DOHH2 (cell line): ENCODE measurements around the gene SEMA4D.

Experiments used
- H3F3A ChIP-seq: fragments of 200-600 bp; sonication (generic), shearing (Covaris generic); 2 replicates; pipeline ENCODE4 v1.6.0; 2016; ENCODE audit warnings: antibody characterized with exemption, mild to moderate bottlenecking; ENCODE audit not compliant: control insufficient read depth, insufficient read depth
- H3K27ac ChIP-seq: fragments of 200-600 bp; sonication (generic); 2 replicates; pipeline ENCODE4 v1.5.1; 2014; ENCODE audit warnings: low read depth, mild to moderate bottlenecking, low read length, moderate library complexity
- H3K27me3 ChIP-seq: fragments of 200-600 bp; sonication (generic); 2 replicates; pipeline ENCODE4 v1.6.1; 2014; ENCODE audit warnings: mild to moderate bottlenecking, low read length, mixed read lengths; ENCODE audit not compliant: control insufficient read depth
- H3K36me3 ChIP-seq: fragments of 200-600 bp; sonication (generic); 2 replicates; pipeline ENCODE4 v1.6.1; 2014; ENCODE audit warnings: mild to moderate bottlenecking, low read length, moderate library complexity, mixed read lengths; ENCODE audit not compliant: control insufficient read depth
- H3K4me1 ChIP-seq: fragments of 200-600 bp; sonication (generic); 2 replicates; pipeline ENCODE4 v1.6.1; 2014; ENCODE audit warnings: mild to moderate bottlenecking, low read length, mixed read lengths; ENCODE audit not compliant: control insufficient read depth
- H3K4me2 ChIP-seq: fragments of 200-600 bp; sonication (generic); 2 replicates; pipeline ENCODE4 v1.6.0; 2014; ENCODE audit warnings: mild to moderate bottlenecking, low read length, moderate library complexity
- H3K4me3 ChIP-seq: fragments of 200-600 bp; sonication (generic); 2 replicates; pipeline ENCODE4 v1.5.1; 2014; ENCODE audit warnings: mild to moderate bottlenecking, low read length, mixed read lengths
- H3K79me2 ChIP-seq: fragments of 200-600 bp; sonication (generic); 2 replicates; pipeline ENCODE4 v1.6.1; 2014; ENCODE audit warnings: mild to moderate bottlenecking, low read length, mixed read lengths; ENCODE audit not compliant: control insufficient read depth
- H3K9me2 ChIP-seq: fragments of 200-600 bp; sonication (generic); replicated peaks from 2 replicates; pipeline ENCODE4 v1.6.1; 2014; ENCODE audit warnings: mild to moderate bottlenecking, low read length, mixed read lengths; ENCODE audit not compliant: control insufficient read depth
- H3K9me3 ChIP-seq: fragments of 200-600 bp; sonication (generic); 2 replicates; pipeline ENCODE4 v1.6.1; 2014; ENCODE audit warnings: antibody characterized with exemption, low read length, mixed read lengths; ENCODE audit not compliant: control insufficient read depth, insufficient read depth
- H4K20me1 ChIP-seq: fragments of 200-600 bp; sonication (generic); 2 replicates; pipeline ENCODE4 v1.6.0; 2014; ENCODE audit warnings: low read depth, mild to moderate bottlenecking, antibody characterized with exemption, low read length, moderate library complexity; ENCODE audit not compliant: control insufficient read depth, insufficient read depth
- EZH2phosphoT487 ChIP-seq: fragments of 200-600 bp; sonication (generic); IDR thresholded peaks from 2 replicates; pipeline ENCODE4 v1.6.1; 2017; ENCODE audit warnings: borderline replicate concordance, mild to moderate bottlenecking, antibody characterized with exemption, low read length, moderate library complexity, mixed read lengths
- TF ChIP-seq, protein P1 (sequence below): fragments of 200-600 bp; sonication (generic); IDR thresholded peaks from one replicate; pipeline ENCODE4 v1.5.1; 2014; ENCODE audit warnings: antibody characterized with exemption, mild to moderate bottlenecking, low read depth, low read length; ENCODE audit not compliant: poor library complexity, severe bottlenecking

The SEMA4D gene

DNA sequence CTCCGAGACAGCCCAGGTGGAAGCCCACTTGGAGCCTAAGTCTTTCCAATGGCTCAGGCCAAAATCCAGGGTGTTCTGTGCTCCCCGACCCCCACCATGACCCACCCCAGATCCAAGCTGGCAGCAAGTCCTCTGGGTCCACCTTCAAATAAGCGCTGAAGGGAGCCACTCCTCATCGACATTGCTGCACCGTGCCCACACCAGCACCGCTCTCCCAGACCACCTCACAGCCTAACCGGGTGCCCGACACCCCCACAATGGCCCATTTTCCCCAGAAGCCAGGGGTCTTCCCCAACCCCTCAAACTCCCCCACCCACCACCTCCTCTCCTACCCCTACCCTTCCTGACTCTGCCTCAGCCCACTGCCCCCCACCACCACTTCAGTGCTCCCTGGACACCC is 50.5 kb downstream of the SEMA4D start:
- Histone ChIP-seq H3K27me3 (no peaks in the 10 kb centered on the region), H3K79me2 (no peaks in the 10 kb centered on the region), H3K4me3 (no peak overlapping the region), H3K36me3 (no peaks in the 10 kb centered on the region), H4K20me1 (peaks cover 7% of the 10 kb centered on the region; the same call in 1 of the 2 replicates), H3K27ac (no peak overlapping the region), H3K4me1 (peaks cover 44% of the 10 kb centered on the region), H3F3A (no peaks in the 10 kb centered on the region; the same call in 1 of the 2 replicates), H3K9me3 (no peaks in the 10 kb centered on the region), H3K4me2 (peak overlapping the region; percentile 56), H3K9me2 (no peaks in the 10 kb centered on the region)
- TF ChIP-seq, protein P1, sequence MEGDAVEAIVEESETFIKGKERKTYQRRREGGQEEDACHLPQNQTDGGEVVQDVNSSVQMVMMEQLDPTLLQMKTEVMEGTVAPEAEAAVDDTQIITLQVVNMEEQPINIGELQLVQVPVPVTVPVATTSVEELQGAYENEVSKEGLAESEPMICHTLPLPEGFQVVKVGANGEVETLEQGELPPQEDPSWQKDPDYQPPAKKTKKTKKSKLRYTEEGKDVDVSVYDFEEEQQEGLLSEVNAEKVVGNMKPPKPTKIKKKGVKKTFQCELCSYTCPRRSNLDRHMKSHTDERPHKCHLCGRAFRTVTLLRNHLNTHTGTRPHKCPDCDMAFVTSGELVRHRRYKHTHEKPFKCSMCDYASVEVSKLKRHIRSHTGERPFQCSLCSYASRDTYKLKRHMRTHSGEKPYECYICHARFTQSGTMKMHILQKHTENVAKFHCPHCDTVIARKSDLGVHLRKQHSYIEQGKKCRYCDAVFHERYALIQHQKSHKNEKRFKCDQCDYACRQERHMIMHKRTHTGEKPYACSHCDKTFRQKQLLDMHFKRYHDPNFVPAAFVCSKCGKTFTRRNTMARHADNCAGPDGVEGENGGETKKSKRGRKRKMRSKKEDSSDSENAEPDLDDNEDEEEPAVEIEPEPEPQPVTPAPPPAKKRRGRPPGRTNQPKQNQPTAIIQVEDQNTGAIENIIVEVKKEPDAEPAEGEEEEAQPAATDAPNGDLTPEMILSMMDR, result no peak

DNA sequence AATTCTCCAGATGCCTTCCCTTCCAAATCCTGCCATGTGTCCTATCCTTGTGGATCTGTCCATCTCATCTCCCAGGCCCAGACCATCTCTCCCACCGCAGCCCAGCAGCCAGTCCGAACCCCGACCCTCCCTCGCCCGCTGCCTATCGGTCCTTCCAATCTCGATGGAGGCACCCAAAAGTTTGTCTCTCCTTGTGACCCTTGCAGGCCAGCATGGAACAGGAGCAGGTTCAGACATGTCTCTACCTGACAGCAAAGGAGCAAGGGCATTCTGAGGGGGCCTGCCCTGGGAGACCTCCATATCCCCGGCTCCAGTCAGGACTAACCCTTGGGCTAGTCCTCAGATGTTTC is 51.0 kb downstream of the SEMA4D start:
- Histone ChIP-seq H3K79me2 (no peaks in the 10 kb centered on the region), H3K9me3 (no peaks in the 10 kb centered on the region), H3F3A (no peaks in the 10 kb centered on the region; the same call in 1 of the 2 replicates), H3K4me2 (no peak overlapping the region), H3K27me3 (no peaks in the 10 kb centered on the region), H3K27ac (no peak overlapping the region), H3K9me2 (no peaks in the 10 kb centered on the region), H3K36me3 (no peaks in the 10 kb centered on the region), H4K20me1 (peaks cover 11% of the 10 kb centered on the region), H3K4me1 (peaks cover 49% of the 10 kb centered on the region), H3K4me3 (no peak overlapping the region)
- TF ChIP-seq EZH2phosphoT487, result no peak
- TF ChIP-seq, protein P1, result no peak

DNA sequence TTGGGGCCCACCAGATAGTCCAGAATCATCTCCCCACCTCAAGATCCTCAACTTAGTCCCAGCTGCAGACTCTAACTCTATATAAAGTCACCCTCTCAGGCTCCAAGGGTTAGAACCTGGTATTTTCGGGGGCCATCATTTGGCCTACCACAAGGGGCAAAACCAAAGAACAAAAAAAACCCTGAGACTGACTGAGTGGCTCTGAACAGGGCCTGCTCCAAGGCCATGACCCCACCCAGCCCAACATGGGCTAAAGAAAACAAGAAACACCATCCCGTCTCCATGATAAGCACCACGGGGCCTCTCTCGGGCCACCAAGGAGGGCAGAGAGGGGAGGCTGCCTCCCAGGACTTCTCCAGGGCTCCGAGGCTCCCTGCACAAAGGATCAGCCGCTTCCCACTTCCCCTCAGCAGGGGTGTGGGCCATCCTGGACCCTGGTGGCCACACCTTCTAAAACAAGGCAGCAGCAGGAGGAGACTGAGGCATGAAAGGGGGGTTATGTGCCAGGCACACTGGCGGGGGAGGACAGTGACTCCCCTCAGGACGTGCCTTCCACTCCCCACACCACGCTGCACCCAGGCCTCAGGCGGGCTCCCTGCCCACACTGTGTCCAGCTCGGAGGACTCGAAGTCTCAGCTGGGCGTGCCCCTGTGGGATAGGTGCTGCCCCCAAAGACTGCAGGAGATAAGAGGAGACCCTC is 51.5 kb downstream of the SEMA4D start:
- Histone ChIP-seq H3K27ac (no peak overlapping the region), H3K9me3 (no peaks in the 10 kb centered on the region), H4K20me1 (peaks cover 16% of the 10 kb centered on the region), H3K27me3 (no peaks in the 10 kb centered on the region), H3K4me2 (no peak overlapping the region), H3K4me1 (peaks cover 53% of the 10 kb centered on the region), H3K79me2 (no peaks in the 10 kb centered on the region), H3K9me2 (no peaks in the 10 kb centered on the region), H3K4me3 (no peak overlapping the region), H3F3A (no peaks in the 10 kb centered on the region; the same call in 1 of the 2 replicates), H3K36me3 (no peaks in the 10 kb centered on the region)
- TF ChIP-seq, protein P1, result no peak
- no peak for TF ChIP-seq EZH2phosphoT487
